GM12878 (cell line): ENCODE data around the gene ADAMTS4. TPM values are rescaled to one million over a fixed set of nuclear protein-coding genes. Genes with fewer than 3 reads are reported as not detected.

Experiments used
- ATAC-seq: fragments of 200-7000 bp; cut with Tn5 transposase; 3 replicates; pipeline ENCODE4 v1.9.1; 2020; ENCODE audit warnings: mild to moderate bottlenecking, moderate library complexity
- BruUV-seq: library from RNA; stranded (reverse); fragments of 400-500 nt; replicated peaks from 2 replicates; lab custom pipeline; 2021; lab: Mats Ljungman, UMichigan
- CTCF ChIA-PET: fragments of 300-600 bp; sonication (Branson Sonifier 250); formaldehyde crosslinking; extraction: SDS; loops from one replicate; lab custom pipeline; 2021; ENCODE audit warnings: inconsistent platforms; lab: Yijun Ruan, JAX
- POLR2A ChIA-PET: fragments of 350-600 bp; formaldehyde crosslinking; extraction: SDS; loops from one replicate; lab custom pipeline; 2021; ENCODE audit warnings: inconsistent platforms; lab: Charles Lee
- RAD21 ChIA-PET: fragments of 300-600 bp; sonication (Branson Sonifier 250); formaldehyde crosslinking; loops from one replicate; lab custom pipeline; 2023; ENCODE audit warnings: antibody characterized with exemption; ENCODE audit not compliant: unreplicated experiment; lab: Charles Lee
- SMC1A ChIA-PET: fragments of 300-600 bp; sonication (Branson Sonifier 250); formaldehyde crosslinking; loops from one replicate; lab custom pipeline; 2023; ENCODE audit not compliant: unreplicated experiment, uncharacterized antibody; lab: Charles Lee
- DNase-seq: peaks from one replicate; pipeline ENCODE4 v3.0.0-alpha.2; 2011; ENCODE audit warnings: low read depth, low spot score
- FAIRE-seq: peaks from 3 replicates; lab custom pipeline; 2011; peaks lifted over from hg19 to GRCh38; lab: Jason Lieb, UNC
- H2AFZ ChIP-seq: 2 replicates; pipeline ENCODE4 v1.6.0; 2011; ENCODE audit warnings: low read depth, low read length, control low read depth; ENCODE audit not compliant: control insufficient read depth
- H3K27ac ChIP-seq: 2 replicates; pipeline ENCODE4 v1.5.1; 2011; ENCODE audit warnings: control low read depth; ENCODE audit not compliant: control insufficient read depth, insufficient read depth
- H3K27me3 ChIP-seq, 2 experiments: replicated peaks in 1 of 2; 2 replicates each; pipeline versions ENCODE4 v1.6.0 to v1.6.1; 2011; ENCODE audit warnings: low read length in 1 of 2; ENCODE audit not compliant: control insufficient read depth in 2 of 2, insufficient read depth in 2 of 2
- H3K36me3 ChIP-seq, 2 experiments: 2 replicates each; pipeline ENCODE4 v1.5.1; 2011; ENCODE audit warnings: low read length in 1 of 2; ENCODE audit not compliant: control insufficient read depth in 2 of 2, insufficient read depth in 2 of 2
- H3K4me1 ChIP-seq: 2 replicates; pipeline ENCODE4 v1.6.1; 2011; ENCODE audit warnings: mild to moderate bottlenecking, low read length, moderate library complexity, mixed read lengths; ENCODE audit not compliant: control insufficient read depth, insufficient read depth
- H3K4me2 ChIP-seq: 2 replicates; pipeline ENCODE4 v1.6.0; 2011; ENCODE audit warnings: control low read depth; ENCODE audit not compliant: control insufficient read depth, insufficient read depth
- H3K4me3 ChIP-seq: fragments of 200-600 bp; sonication (generic); 2 replicates; pipeline ENCODE4 v1.5.1; 2016
- H3K79me2 ChIP-seq: 2 replicates; pipeline ENCODE4 v1.6.0; 2011; ENCODE audit warnings: low read length; ENCODE audit not compliant: control insufficient read depth, insufficient read depth
- H3K9ac ChIP-seq: 2 replicates; pipeline ENCODE4 v1.8.0; 2011; ENCODE audit warnings: low read length, control low read depth, mixed read lengths; ENCODE audit not compliant: control insufficient read depth, insufficient read depth
- H3K9me3 ChIP-seq: replicated peaks from 3 replicates; pipeline ENCODE4 v1.5.1; 2011; ENCODE audit warnings: mild to moderate bottlenecking, low read length; ENCODE audit not compliant: control insufficient read depth, insufficient read depth
- H4K20me1 ChIP-seq: 2 replicates; pipeline ENCODE4 v1.6.0; 2011; ENCODE audit not compliant: control insufficient read depth, insufficient read depth
- DPF2 ChIP-seq: fragments of 450-650 bp; IDR thresholded peaks from 2 replicates; pipeline ENCODE4 v1.6.1; 2017; ENCODE audit warnings: mild to moderate bottlenecking
- KDM1A ChIP-seq: fragments of 200-600 bp; sonication (generic); IDR thresholded peaks from 2 replicates; pipeline ENCODE4 v1.6.1; 2016; ENCODE audit warnings: borderline replicate concordance
- KLF5 ChIP-seq: fragments of 450-650 bp; IDR thresholded peaks from 2 replicates; pipeline ENCODE4 v1.6.1; 2014; ENCODE audit warnings: mild to moderate bottlenecking; ENCODE audit not compliant: partially characterized antibody
- LARP7 ChIP-seq: fragments of 450-650 bp; IDR thresholded peaks from 2 replicates; pipeline ENCODE4 v1.6.1; 2017; ENCODE audit warnings: mild to moderate bottlenecking
- MXI1 ChIP-seq: fragments of 150-350 bp; IDR thresholded peaks from 2 replicates; pipeline ENCODE4 v1.6.1; 2011; ENCODE audit warnings: low read depth, mild to moderate bottlenecking, inconsistent platforms, low read length, improper control_type of control experiment
- MYC ChIP-seq: IDR thresholded peaks from 2 replicates; pipeline ENCODE4 v1.6.1; 2011; ENCODE audit warnings: mild to moderate bottlenecking, low read length, moderate library complexity, inconsistent platforms; ENCODE audit not compliant: insufficient read depth, insufficient replicate concordance, insufficient read length, severe bottlenecking
- POLR2AphosphoS5 ChIP-seq: IDR thresholded peaks from 2 replicates; pipeline ENCODE4 v1.6.1; 2011; ENCODE audit warnings: mild to moderate bottlenecking, low read length, inconsistent platforms
- TAF1 ChIP-seq: IDR thresholded peaks from 2 replicates; pipeline ENCODE4 v1.6.1; 2011; ENCODE audit warnings: mild to moderate bottlenecking, low read depth, low read length, borderline replicate concordance
- TCF3 ChIP-seq: IDR thresholded peaks from 2 replicates; pipeline ENCODE4 v1.6.1; 2012; ENCODE audit warnings: low read depth, mild to moderate bottlenecking, low read length, borderline replicate concordance; ENCODE audit not compliant: insufficient read depth
- ZBTB33 ChIP-seq: fragments of 450-650 bp; IDR thresholded peaks from 2 replicates; pipeline ENCODE4 v1.6.1; 2017; ENCODE audit warnings: mild to moderate bottlenecking
- ZSCAN29 ChIP-seq: fragments of 450-650 bp; IDR thresholded peaks from 2 replicates; pipeline ENCODE4 v1.6.1; 2017; ENCODE audit warnings: mild to moderate bottlenecking, moderate library complexity
- WGBS: methylation state at CpG from one replicate; pipeline ENCODE4 v1.1.6; 2016; ENCODE audit warnings: low lambda C conversion rate; ENCODE audit not compliant: insufficient replicate concordance, insufficient coverage; ENCODE audit errors: missing lambda C conversion rate; 5-methylcytosine and 5-hydroxymethylcytosine counted together
- in situ Hi-C: fragments of 300-500 bp; cut with MboI; formaldehyde crosslinking; loops from 9 replicates; pipeline ENCODE4 v1.14.3; 2018; ENCODE audit warnings: mixed read lengths
- intact Hi-C: fragments of 100-400 bp; cut with micrococcal nuclease; formaldehyde crosslinking; loops from one replicate; pipeline ENCODE4 v1.14.2; 2022; ENCODE audit not compliant: unreplicated experiment
- polyA plus RNA-seq, 11 experiments: library from polyadenylated mRNA; depleted of rRNA in 4 of 11; unstranded in 6 of 11; stranded (reverse) in 5 of 11; fragments of >200 nt; fragmentation: Nextera tagmentation in 4 of 11; fragmentation: Illumina TruSeq in 1 of 11; extraction: Ambion mirVana in 4 of 11; extraction: Trizol in 1 of 11; gene quantifications; 1 replicate in 1 of 11; 2 replicates in 10 of 11; pipeline versions ENCODE4 v1.2.1 to v1.2.3, GENCODE V29; 2011 to 2016; ENCODE audit warnings: inconsistent platforms in 2 of 11, missing spikeins in 2 of 11, low read depth in 1 of 11
- total RNA-seq, 4 experiments: library from RNA; depleted of rRNA in 3 of 4; stranded (reverse); fragments of >200 nt in 3 of 4; fragmentation: Illumina TruSeq in 1 of 4; extraction: Trizol in 1 of 4; gene quantifications; 2 replicates each; pipeline versions ENCODE4 v1.2.1 to v1.2.3, GENCODE V29; 2013 to 2021
- TF ChIP-seq, protein P1 (sequence below): fragments of 450-650 bp; IDR thresholded peaks from 2 replicates; pipeline ENCODE4 v1.6.1; 2017; ENCODE audit warnings: mild to moderate bottlenecking, low read depth, inconsistent platforms; ENCODE audit not compliant: poor library complexity, severe bottlenecking
- TF ChIP-seq, protein P2 (sequence below): fragments of 450-650 bp; IDR thresholded peaks from 2 replicates; pipeline ENCODE4 v1.6.1; 2018; ENCODE audit warnings: mild to moderate bottlenecking, low read depth, moderate library complexity; ENCODE audit not compliant: partially characterized antibody

Gene ADAMTS4
- total and polyA plus RNA-seq, 10 of the 15 experiments (the other 5 are each of a cell fraction or from before 2014, with no cell fraction given): 0.01 to 0.13 (median 0.05) TPM; not detected in 2

DNA sequence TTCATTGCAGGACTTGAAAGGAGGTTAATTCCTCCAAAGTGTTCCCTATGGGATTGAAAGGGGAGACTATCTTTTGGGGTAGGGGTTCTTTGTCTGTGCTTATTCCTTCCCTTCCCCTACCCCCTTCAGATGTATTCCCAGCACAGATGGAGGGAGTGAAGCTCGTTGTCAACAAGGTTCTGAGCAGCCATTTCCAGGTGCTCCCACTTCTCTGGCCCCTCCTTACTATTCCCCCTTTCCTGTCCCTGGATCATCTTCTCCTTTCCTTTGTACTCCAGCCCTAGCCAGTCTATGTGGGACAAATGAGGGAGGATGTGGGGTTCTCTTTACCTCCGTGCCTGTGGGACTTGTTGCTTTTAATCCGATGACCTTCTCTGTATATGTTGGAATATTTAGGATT lies 27.9 kb upstream of the ADAMTS4 start (continued):
- TF ChIP-seq MYC: no peak
- TF ChIP-seq, all 136 proteins: peak for 0

GRCh38 chr1:161226320-161226711 lies 27.5 kb upstream of the ADAMTS4 start:
- BruUV-seq: TSS peak; percentile 58
- RAD21 ChIA-PET: interaction anchor here (1.0 to 5.0 kb wide), 30 partner anchors 10 to 1303 kb away, joined by 3 to 77 read pairs (median 14); partner anchors contain the start of genes ADAMTS4, B4GALT3, CFAP126 and FCER1G
- Histone ChIP-seq H3K9ac (peak overlapping the region; percentile 77), H3K9me3 (no peaks in the 10 kb centered on the region), H3K27me3 (no peaks in the 10 kb centered on the region), H3K4me1 (peaks cover 19% of the 10 kb centered on the region), H2AFZ (peak overlapping the region; percentile 98), H3K27ac (peak overlapping the region; percentile 70), H4K20me1 (no peaks in the 10 kb centered on the region), H3K4me2 (peak overlapping the region; percentile 95), H3K79me2 (peaks cover 10% of the 10 kb centered on the region), H3K36me3 (peaks cover 3 to 4% of the 10 kb centered on the region in 2 experiments; a peak in 2 of 4 replicates), H3K4me3 (peak overlapping the region; percentile 83)
- WGBS: 1% methylated on average over 15 of the region's 15 CpGs
- TF ChIP-seq ZBTB33 (no peak), TAF1 (no peak), POLR2AphosphoS5 (no peak), KDM1A (no peak), DPF2 (no peak), TCF3 (no peak), MXI1 (no peak; the same call in 1 of the 2 replicates), ZSCAN29 (no peak), LARP7 (no peak), KLF5 (no peak)
- TF ChIP-seq, protein P1, sequence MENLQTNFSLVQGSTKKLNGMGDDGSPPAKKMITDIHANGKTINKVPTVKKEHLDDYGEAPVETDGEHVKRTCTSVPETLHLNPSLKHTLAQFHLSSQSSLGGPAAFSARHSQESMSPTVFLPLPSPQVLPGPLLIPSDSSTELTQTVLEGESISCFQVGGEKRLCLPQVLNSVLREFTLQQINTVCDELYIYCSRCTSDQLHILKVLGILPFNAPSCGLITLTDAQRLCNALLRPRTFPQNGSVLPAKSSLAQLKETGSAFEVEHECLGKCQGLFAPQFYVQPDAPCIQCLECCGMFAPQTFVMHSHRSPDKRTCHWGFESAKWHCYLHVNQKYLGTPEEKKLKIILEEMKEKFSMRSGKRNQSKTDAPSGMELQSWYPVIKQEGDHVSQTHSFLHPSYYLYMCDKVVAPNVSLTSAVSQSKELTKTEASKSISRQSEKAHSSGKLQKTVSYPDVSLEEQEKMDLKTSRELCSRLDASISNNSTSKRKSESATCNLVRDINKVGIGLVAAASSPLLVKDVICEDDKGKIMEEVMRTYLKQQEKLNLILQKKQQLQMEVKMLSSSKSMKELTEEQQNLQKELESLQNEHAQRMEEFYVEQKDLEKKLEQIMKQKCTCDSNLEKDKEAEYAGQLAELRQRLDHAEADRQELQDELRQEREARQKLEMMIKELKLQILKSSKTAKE: no peak
- TF ChIP-seq, protein P2, sequence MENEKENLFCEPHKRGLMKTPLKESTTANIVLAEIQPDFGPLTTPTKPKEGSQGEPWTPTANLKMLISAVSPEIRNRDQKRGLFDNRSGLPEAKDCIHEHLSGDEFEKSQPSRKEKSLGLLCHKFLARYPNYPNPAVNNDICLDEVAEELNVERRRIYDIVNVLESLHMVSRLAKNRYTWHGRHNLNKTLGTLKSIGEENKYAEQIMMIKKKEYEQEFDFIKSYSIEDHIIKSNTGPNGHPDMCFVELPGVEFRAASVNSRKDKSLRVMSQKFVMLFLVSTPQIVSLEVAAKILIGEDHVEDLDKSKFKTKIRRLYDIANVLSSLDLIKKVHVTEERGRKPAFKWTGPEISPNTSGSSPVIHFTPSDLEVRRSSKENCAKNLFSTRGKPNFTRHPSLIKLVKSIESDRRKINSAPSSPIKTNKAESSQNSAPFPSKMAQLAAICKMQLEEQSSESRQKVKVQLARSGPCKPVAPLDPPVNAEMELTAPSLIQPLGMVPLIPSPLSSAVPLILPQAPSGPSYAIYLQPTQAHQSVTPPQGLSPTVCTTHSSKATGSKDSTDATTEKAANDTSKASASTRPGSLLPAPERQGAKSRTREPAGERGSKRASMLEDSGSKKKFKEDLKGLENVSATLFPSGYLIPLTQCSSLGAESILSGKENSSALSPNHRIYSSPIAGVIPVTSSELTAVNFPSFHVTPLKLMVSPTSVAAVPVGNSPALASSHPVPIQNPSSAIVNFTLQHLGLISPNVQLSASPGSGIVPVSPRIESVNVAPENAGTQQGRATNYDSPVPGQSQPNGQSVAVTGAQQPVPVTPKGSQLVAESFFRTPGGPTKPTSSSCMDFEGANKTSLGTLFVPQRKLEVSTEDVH: no peak
- no peak for FAIRE-seq
- ATAC-seq: no peak
- CTCF ChIA-PET: interaction anchor here (0.7 to 17.1 kb wide), 42 partner anchors 10 to 523 kb away, joined by 3 to 385 read pairs (median 7); partner anchors contain the start of genes B4GALT3, CFAP126, DUSP12 and FCER1G
- POLR2A ChIA-PET: interaction anchor here (0.6 to 1.6 kb wide), 13 partner anchors 15 to 156 kb away, joined by 3 to 22 read pairs (median 4); partner anchors contain the start of genes NDUFS2 and PPOX
- DNase-seq: no peak
- SMC1A ChIA-PET: interaction anchor here (0.9 to 6.3 kb wide), 31 partner anchors 10 to 515 kb away, joined by 3 to 72 read pairs (median 6); partner anchors contain the start of genes CFAP126, FCER1G, NDUFS2 and PPOX
- intact Hi-C loops: loop anchor here (2.0 to 5.0 kb wide), 2 partner anchors 64 to 81 kb away; partner anchors contain the start of gene MPZ
- in situ Hi-C loops: loop anchor here (5.0 kb wide), 2 partner anchors 66 to 156 kb away; no protein-coding TSS in a partner anchor
